Thyroid gland (tissue), 4 donors: Measurements from ENCODE around the gene OR6A2.

Source experiments
- POLR2A ChIP-seq, 2 donors: fragments of 450-650 bp; IDR thresholded peaks; one replicate each; pipeline ENCODE4 v1.6.1; 2017; ENCODE audit warnings: antibody characterized with exemption in 2 of 2, mild to moderate bottlenecking in 2 of 2, moderate library complexity in 1 of 2
- TF ChIP-seq, protein P1 (sequence below), 6 experiments: fragments of 200-600 bp in 3 of 6; fragments of 450-650 bp in 3 of 6; sonication (generic) in 3 of 6; IDR thresholded peaks; one replicate each; pipeline ENCODE4 v1.5.1; 2016 to 2019; ENCODE audit warnings: antibody characterized with exemption in 6 of 6, mild to moderate bottlenecking in 2 of 6, inconsistent platforms in 1 of 6, moderate library complexity in 1 of 6

DNA sequence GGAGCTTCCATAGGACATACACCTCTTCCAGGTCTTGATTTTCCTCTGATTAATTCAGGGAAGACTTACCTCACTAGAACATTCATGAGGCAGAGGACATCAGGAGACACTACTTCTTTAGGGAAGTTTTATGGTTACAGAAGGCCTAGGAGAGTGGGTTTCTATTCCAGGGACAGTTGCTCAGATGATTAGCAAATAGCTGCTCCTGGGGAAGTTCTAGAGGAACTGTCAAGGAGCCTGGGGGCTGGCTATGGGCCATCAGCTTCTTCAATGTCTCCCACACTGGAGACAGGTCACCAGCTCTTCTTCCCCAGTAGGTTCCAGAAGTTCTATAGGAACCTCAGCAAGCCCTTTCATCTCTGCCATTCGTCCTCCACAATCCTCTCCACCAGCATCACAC, 34.5 kb upstream of the OR6A2 start:
- TF ChIP-seq, protein P1, sequence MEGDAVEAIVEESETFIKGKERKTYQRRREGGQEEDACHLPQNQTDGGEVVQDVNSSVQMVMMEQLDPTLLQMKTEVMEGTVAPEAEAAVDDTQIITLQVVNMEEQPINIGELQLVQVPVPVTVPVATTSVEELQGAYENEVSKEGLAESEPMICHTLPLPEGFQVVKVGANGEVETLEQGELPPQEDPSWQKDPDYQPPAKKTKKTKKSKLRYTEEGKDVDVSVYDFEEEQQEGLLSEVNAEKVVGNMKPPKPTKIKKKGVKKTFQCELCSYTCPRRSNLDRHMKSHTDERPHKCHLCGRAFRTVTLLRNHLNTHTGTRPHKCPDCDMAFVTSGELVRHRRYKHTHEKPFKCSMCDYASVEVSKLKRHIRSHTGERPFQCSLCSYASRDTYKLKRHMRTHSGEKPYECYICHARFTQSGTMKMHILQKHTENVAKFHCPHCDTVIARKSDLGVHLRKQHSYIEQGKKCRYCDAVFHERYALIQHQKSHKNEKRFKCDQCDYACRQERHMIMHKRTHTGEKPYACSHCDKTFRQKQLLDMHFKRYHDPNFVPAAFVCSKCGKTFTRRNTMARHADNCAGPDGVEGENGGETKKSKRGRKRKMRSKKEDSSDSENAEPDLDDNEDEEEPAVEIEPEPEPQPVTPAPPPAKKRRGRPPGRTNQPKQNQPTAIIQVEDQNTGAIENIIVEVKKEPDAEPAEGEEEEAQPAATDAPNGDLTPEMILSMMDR (IDR thresholded peaks at IDR 0.05): no peak
- no peak for TF ChIP-seq POLR2A (IDR thresholded peaks at IDR 0.05)
